A673 (cell line): ENCODE data around the gene NPAS4. TPM values are rescaled to one million over a fixed set of nuclear protein-coding genes. Genes with fewer than 3 reads are reported as not detected.
"Not testable (repeated sequence)": the region's sequence is repeated elsewhere in the genome, so short reads cannot be mapped to it uniquely, and the experiment has no call there.

Experiments
- BruUV-seq: library from RNA; stranded (reverse); fragments of 400-500 nt; replicated peaks from 2 replicates; lab custom pipeline; 2021; lab: Mats Ljungman, UMichigan
- CTCF ChIA-PET: fragments of 300-600 bp; sonication (Branson Sonifier 250); formaldehyde crosslinking; loops from one replicate; lab custom pipeline; 2022; ENCODE audit warnings: antibody characterized with exemption; lab: Charles Lee
- POLR2A ChIA-PET: fragments of 300-600 bp; sonication (Branson Sonifier 250); formaldehyde crosslinking; loops from one replicate; lab custom pipeline; 2022; ENCODE audit warnings: antibody characterized with exemption; ENCODE audit not compliant: low non-redundant PET; lab: Charles Lee
- DNase-seq: peaks from one replicate; pipeline ENCODE4 v3.0.0-alpha.2; 2015; ENCODE audit warnings: low spot score
- H3K27ac ChIP-seq: fragments of 200-600 bp; sonication (generic); 2 replicates; pipeline ENCODE4 v1.5.1; 2016; ENCODE audit warnings: mixed run types, low read depth, mild to moderate bottlenecking, mixed read lengths, antibody characterized with exemption, low read length; ENCODE audit not compliant: poor library complexity, severe bottlenecking
- H3K27me3 ChIP-seq: fragments of 200-600 bp; sonication (generic); replicated peaks from 2 replicates; pipeline ENCODE4 v1.6.1; 2017; ENCODE audit warnings: mixed run types, low read depth, mild to moderate bottlenecking, mixed read lengths, antibody characterized with exemption, low read length; ENCODE audit not compliant: insufficient read depth, poor library complexity
- H3K36me3 ChIP-seq: fragments of 200-600 bp; sonication (generic); 2 replicates; pipeline ENCODE4 v1.6.1; 2016; ENCODE audit warnings: mixed run types, mild to moderate bottlenecking, mixed read lengths, antibody characterized with exemption, low read length; ENCODE audit not compliant: insufficient read depth, poor library complexity, severe bottlenecking
- H3K4me1 ChIP-seq: fragments of 200-600 bp; sonication (generic); 2 replicates; pipeline ENCODE4 v1.6.1; 2017; ENCODE audit warnings: mixed run types, mild to moderate bottlenecking, mixed read lengths, antibody characterized with exemption, low read length; ENCODE audit not compliant: insufficient read depth, poor library complexity, severe bottlenecking
- H3K4me3 ChIP-seq: fragments of 200-600 bp; sonication (generic); 2 replicates; pipeline ENCODE4 v1.5.1; 2016; ENCODE audit warnings: low read depth, mixed run types, mild to moderate bottlenecking, mixed read lengths, low read length; ENCODE audit not compliant: poor library complexity, severe bottlenecking
- H3K9me3 ChIP-seq: fragments of 200-600 bp; sonication (generic); 2 replicates; pipeline ENCODE4 v1.6.1; 2016; ENCODE audit warnings: mixed run types, low read depth, mild to moderate bottlenecking, mixed read lengths, antibody characterized with exemption, low read length; ENCODE audit not compliant: poor library complexity, severe bottlenecking
- EZH2 ChIP-seq: fragments of 200-600 bp; sonication (generic); IDR thresholded peaks from 2 replicates; pipeline ENCODE4 v1.6.1; 2017; ENCODE audit warnings: borderline replicate concordance, low read depth, mild to moderate bottlenecking, mixed read lengths, antibody characterized with exemption, low read length; ENCODE audit not compliant: poor library complexity, severe bottlenecking
- intact Hi-C: fragments of 100-400 bp; cut with micrococcal nuclease; formaldehyde crosslinking; loops from one replicate; pipeline ENCODE4 v1.10.0; 2022; ENCODE audit not compliant: unreplicated experiment
- total RNA-seq: library from RNA; stranded (reverse); gene quantifications from 2 replicates; pipeline ENCODE4 v1.2.3, GENCODE V29; 2021
- TF ChIP-seq, protein P1 (sequence below): fragments of 300-800, 200-600 bp; sonication (generic); conservative IDR thresholded peaks from 2 replicates; pipeline ENCODE4 v1.5.1; 2017; ENCODE audit warnings: low read depth, mild to moderate bottlenecking, antibody characterized with exemption, low read length, moderate library complexity, mixed read lengths

The NPAS4 gene
- total RNA-seq, 1 experiment from 2014 or later: not detected

- no TSS peak for BruUV-seq
- CTCF ChIA-PET: interaction anchor here (0.6 to 1.1 kb wide), 2 partner anchors 47 to 225 kb away, joined by 3 to 10 read pairs; no protein-coding TSS in a partner anchor
- POLR2A ChIA-PET: no interaction called here
- intact Hi-C loops: no loop called here
- no peak for DNase-seq
- TF ChIP-seq, protein P1, sequence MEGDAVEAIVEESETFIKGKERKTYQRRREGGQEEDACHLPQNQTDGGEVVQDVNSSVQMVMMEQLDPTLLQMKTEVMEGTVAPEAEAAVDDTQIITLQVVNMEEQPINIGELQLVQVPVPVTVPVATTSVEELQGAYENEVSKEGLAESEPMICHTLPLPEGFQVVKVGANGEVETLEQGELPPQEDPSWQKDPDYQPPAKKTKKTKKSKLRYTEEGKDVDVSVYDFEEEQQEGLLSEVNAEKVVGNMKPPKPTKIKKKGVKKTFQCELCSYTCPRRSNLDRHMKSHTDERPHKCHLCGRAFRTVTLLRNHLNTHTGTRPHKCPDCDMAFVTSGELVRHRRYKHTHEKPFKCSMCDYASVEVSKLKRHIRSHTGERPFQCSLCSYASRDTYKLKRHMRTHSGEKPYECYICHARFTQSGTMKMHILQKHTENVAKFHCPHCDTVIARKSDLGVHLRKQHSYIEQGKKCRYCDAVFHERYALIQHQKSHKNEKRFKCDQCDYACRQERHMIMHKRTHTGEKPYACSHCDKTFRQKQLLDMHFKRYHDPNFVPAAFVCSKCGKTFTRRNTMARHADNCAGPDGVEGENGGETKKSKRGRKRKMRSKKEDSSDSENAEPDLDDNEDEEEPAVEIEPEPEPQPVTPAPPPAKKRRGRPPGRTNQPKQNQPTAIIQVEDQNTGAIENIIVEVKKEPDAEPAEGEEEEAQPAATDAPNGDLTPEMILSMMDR: no peak
- no peak for TF ChIP-seq EZH2
- Histone ChIP-seq H3K36me3 (peaks cover 25% of the 10 kb centered on the region), H3K4me1 (peaks cover under 1% of the 10 kb centered on the region), H3K4me3 (no peak overlapping the region), H3K9me3 (no peaks in the 10 kb centered on the region), H3K27me3 (no peaks in the 10 kb centered on the region), H3K27ac (no peak overlapping the region)
Observed at GRCh38 chr11:66432597-66432996, 11.8 kb downstream of the NPAS4 start.

DNA sequence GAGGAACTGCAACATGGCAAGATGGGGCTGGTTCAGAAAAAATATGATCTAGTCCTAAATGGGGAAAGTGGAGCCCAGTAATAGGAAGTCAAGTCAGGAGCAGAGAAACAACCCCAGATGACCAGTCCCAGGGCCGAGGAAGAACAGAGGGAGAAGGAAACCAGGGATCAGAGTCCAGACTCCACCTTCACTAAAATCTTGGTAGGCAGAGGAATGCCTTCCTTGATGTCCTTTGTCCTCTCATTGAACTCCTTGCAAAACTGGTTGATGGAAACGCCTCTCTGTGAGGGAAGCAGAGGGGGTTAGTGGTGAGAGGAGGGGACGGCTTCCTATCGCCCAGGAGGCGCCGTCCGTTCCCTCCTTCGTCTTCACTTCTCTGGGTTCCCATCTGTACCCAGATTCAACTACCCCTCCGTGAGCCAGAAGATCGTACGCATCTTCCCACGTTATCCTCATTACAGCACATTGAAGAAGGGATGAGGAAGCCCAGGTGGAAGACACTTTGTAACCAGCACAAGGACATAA, 17.2 kb downstream of the NPAS4 start:
- CTCF ChIA-PET: interaction anchor here (0.5 to 1.5 kb wide), 3 partner anchors 17 to 240 kb away, joined by 4 to 8 read pairs (median 5); partner anchors contain the start of gene NPAS4
- intact Hi-C loops: loop anchor here (2.0 to 5.0 kb wide), 2 partner anchors 29 to 51 kb away; no protein-coding TSS in a partner anchor
- peak overlapping the region; percentile 85 for H3K27ac ChIP-seq

GRCh38 chr11:66438504-66439466, 17.9 kb downstream of the NPAS4 start, which contains the start of gene MRPL11:
Gene MRPL11, minus strand, starts transcription at chr11:66438848. Its CDS starts 94 bp downstream, at chr11:66438754.
- Histone ChIP-seq H3K27me3 (no peaks in the 10 kb centered on the region), H3K9me3 (peaks cover 5% of the 10 kb centered on the region), H3K4me3 (peak within 1 kb of the TSS; percentile 66), H3K27ac (peak within 1 kb of the TSS; percentile 85), H3K4me1 (peaks cover 4% of the 10 kb centered on the region), H3K36me3 (peaks cover 25% of the 10 kb centered on the region)
- BruUV-seq: no TSS peak
- TF ChIP-seq EZH2: no peak
- TF ChIP-seq, protein P1: peak; percentile 89
- peak; percentile 97 for DNase-seq
- CTCF ChIA-PET: interaction anchor here (0.5 to 1.6 kb wide), 11 partner anchors 10 to 564 kb away, joined by 3 to 17 read pairs (median 5); partner anchors contain the start of genes DPP3, NPAS4 and PELI3
- POLR2A ChIA-PET: no interaction called here
- intact Hi-C loops: loop anchor here (2.0 to 5.0 kb wide), 2 partner anchors 30 to 51 kb away; no protein-coding TSS in a partner anchor

More for the DNA sequence above, 17.2 kb downstream of the NPAS4 start:
- POLR2A ChIA-PET: no interaction called here
- Histone ChIP-seq H3K36me3 (peaks cover 25% of the 10 kb centered on the region), H3K27me3 (no peaks in the 10 kb centered on the region), H3K9me3 (no peaks in the 10 kb centered on the region), H3K4me1 (peaks cover 4% of the 10 kb centered on the region), H3K4me3 (peak overlapping the region; percentile 66)
- no peak for DNase-seq
- no TSS peak for BruUV-seq
- TF ChIP-seq EZH2: no peak
- TF ChIP-seq, protein P1: no peak

- H3K4me1 ChIP-seq, H3K4me3 ChIP-seq, POLR2A ChIA-PET, H3K27me3 ChIP-seq, BruUV-seq, DNase-seq, intact Hi-C loops, H3K9me3 ChIP-seq, H3K27ac ChIP-seq: not testable (repeated sequence)
- CTCF ChIA-PET: interaction anchor here (1.6 kb wide), 1 partner anchor 51 kb away, joined by 4 read pairs; no protein-coding TSS in a partner anchor
- peaks cover 20% of the 10 kb centered on the region for H3K36me3 ChIP-seq
Observed at GRCh38 chr11:66440101-66440939, 19.5 kb downstream of the NPAS4 start.
